B cell (primary cell): ENCODE measurements around the gene PDE6B. TPM values are rescaled to one million over a fixed set of nuclear protein-coding genes. Genes with fewer than 3 reads are reported as not detected.

Experiments used
- ATAC-seq: fragments of 200-7000 bp; cut with Tn5 transposase; one replicate; pipeline ENCODE4 v1.10.0; 2021; ENCODE audit warnings: low read depth, mild to moderate bottlenecking, moderate number of reproducible peaks, moderate library complexity
- CTCF ChIA-PET: fragments of 350-600 bp; sonication (Branson Sonifier 250); formaldehyde crosslinking; loops from one replicate; lab custom pipeline; 2021; ENCODE audit warnings: antibody characterized with exemption, inconsistent platforms; lab: Charles Lee
- POLR2A ChIA-PET: fragments of 350-600 bp; sonication (Branson Sonifier 250); formaldehyde crosslinking; loops from one replicate; lab custom pipeline; 2021; ENCODE audit warnings: antibody characterized with exemption; lab: Charles Lee
- DNase-seq: peaks from one replicate; pipeline ENCODE4 v3.0.0; 2013
- H2AFZ ChIP-seq: 2 replicates; pipeline ENCODE4 v1.6.1; 2012; ENCODE audit warnings: mild to moderate bottlenecking, low read depth, low read length; ENCODE audit not compliant: insufficient read depth, poor library complexity, severe bottlenecking
- H3K27ac ChIP-seq, 2 donors: 1 replicate in 1 of 2; 2 replicates in 1 of 2; pipeline ENCODE4 v1.5.1; 2012 to 2013; ENCODE audit warnings: low read length in 2 of 2, mild to moderate bottlenecking in 2 of 2, moderate library complexity in 1 of 2
- H3K27me3 ChIP-seq, 4 experiments: fragments of 200-600 bp in 1 of 4; sonication (generic) in 1 of 4; replicated peaks in 1 of 4; 1 replicate in 2 of 4; 2 replicates in 2 of 4; pipeline versions ENCODE4 v1.6.1 to v1.7.0; 2013 to 2016; ENCODE audit warnings: low read length in 3 of 4, mild to moderate bottlenecking in 2 of 4, mixed read lengths in 1 of 4, moderate library complexity in 1 of 4; ENCODE audit not compliant: insufficient read depth in 4 of 4, control insufficient read depth in 3 of 4; ENCODE audit errors: control extremely low read depth in 1 of 4
- H3K36me3 ChIP-seq, 2 experiments: replicated peaks in 1 of 2; 1 replicate in 1 of 2; 2 replicates in 1 of 2; pipeline versions ENCODE4 v1.6.1 to v1.7.1; 2013; ENCODE audit warnings: low read length in 1 of 2; ENCODE audit not compliant: insufficient read depth in 2 of 2, control insufficient read depth in 1 of 2; ENCODE audit errors: control extremely low read depth in 1 of 2, extremely low read depth in 1 of 2
- H3K4me1 ChIP-seq, 2 donors: fragments of 200-600 bp in 1 of 2; sonication (generic) in 1 of 2; 1 replicate in 1 of 2; 2 replicates in 1 of 2; pipeline versions ENCODE4 v1.5.1 to v1.6.1; 2013 to 2017; ENCODE audit warnings: low read length in 2 of 2; ENCODE audit not compliant: control insufficient read depth in 2 of 2, insufficient read depth in 2 of 2
- H3K4me2 ChIP-seq: replicated peaks from 2 replicates; pipeline ENCODE3; 2012; ENCODE audit warnings: mild to moderate bottlenecking, low read depth, low read length; ENCODE audit not compliant: poor library complexity, severe bottlenecking
- H3K4me3 ChIP-seq, 5 experiments: fragments of 200-600 bp in 1 of 5; sonication (generic) in 1 of 5; 1 replicate in 3 of 5; 2 replicates in 2 of 5; pipeline versions ENCODE4 v1.5.1 to v1.7.0; 2011 to 2016; ENCODE audit warnings: low read length in 4 of 5, mild to moderate bottlenecking in 4 of 5, low read depth in 2 of 5, control low read depth in 1 of 5, moderate library complexity in 1 of 5; ENCODE audit not compliant: insufficient read depth in 1 of 5; ENCODE audit errors: control extremely low read depth in 1 of 5, extremely low read depth in 1 of 5
- H3K79me2 ChIP-seq: fragments of 200-600 bp; sonication (generic); one replicate; pipeline ENCODE4 v1.6.0; 2016; ENCODE audit warnings: low read length; ENCODE audit not compliant: control insufficient read depth, insufficient read depth
- H3K9ac ChIP-seq: fragments of 200-600 bp; sonication (generic); 2 replicates; pipeline ENCODE4 v1.6.1; 2017; ENCODE audit warnings: mild to moderate bottlenecking, low read length, moderate library complexity
- H3K9me3 ChIP-seq, 3 donors: one replicate each; pipeline versions ENCODE4 v1.6.1 to v1.7.1; 2013; ENCODE audit warnings: low read length in 2 of 3; ENCODE audit not compliant: control insufficient read depth in 2 of 3, insufficient read depth in 1 of 3; ENCODE audit errors: control extremely low read depth in 1 of 3
- H4K20me1 ChIP-seq: 2 replicates; pipeline ENCODE4 v1.6.0; 2012; ENCODE audit warnings: mild to moderate bottlenecking, low read length; ENCODE audit not compliant: insufficient read depth, control insufficient read depth, poor library complexity, severe bottlenecking
- H3K27ac Mint-ChIP-seq: one replicate; pipeline ENCODE4 v1.8.0; 2021; ENCODE audit warnings: mixed read lengths
- H3K27me3 Mint-ChIP-seq: one replicate; pipeline ENCODE4 v1.8.0; 2021; ENCODE audit warnings: mixed read lengths
- H3K4me1 Mint-ChIP-seq: one replicate; pipeline ENCODE4 v1.8.0; 2021; ENCODE audit warnings: mixed read lengths
- H3K4me3 Mint-ChIP-seq: one replicate; pipeline ENCODE4 v1.8.0; 2021; ENCODE audit warnings: mixed read lengths
- H3K9me3 Mint-ChIP-seq: one replicate; pipeline ENCODE4 v1.8.0; 2022; ENCODE audit warnings: mixed read lengths; ENCODE audit not compliant: insufficient read depth
- CTCF ChIP-seq: fragments of 200-600 bp; IDR thresholded peaks from one replicate; pipeline ENCODE4 v1.8.0; 2022; ENCODE audit warnings: antibody characterized with exemption, mild to moderate bottlenecking
- EZH2 ChIP-seq: IDR thresholded peaks from 2 replicates; pipeline ENCODE4 v1.6.1; 2012; ENCODE audit warnings: borderline replicate concordance, low read depth, mild to moderate bottlenecking, moderate library complexity, low read length; ENCODE audit not compliant: insufficient read depth, poor library complexity, severe bottlenecking
- WGBS: methylation state at CpG from one replicate; pipeline ENCODE4 v1.1.5; 2013; ENCODE audit warnings: missing lambda C conversion rate; ENCODE audit not compliant: insufficient coverage; 5-methylcytosine and 5-hydroxymethylcytosine counted together
- intact Hi-C: fragments of 100-400 bp; cut with micrococcal nuclease; formaldehyde crosslinking; loops from one replicate; pipeline ENCODE4 v1.10.0; 2022
- polyA plus RNA-seq: library from polyadenylated mRNA; depleted of rRNA; stranded (reverse); fragments of >200 nt; gene quantifications from 2 replicates; pipeline ENCODE4 v1.2.3, GENCODE V29; 2012
- total RNA-seq, 2 donors: library from RNA; stranded (reverse); fragments of 120-200 nt in 1 of 2; gene quantifications; 1 replicate in 1 of 2; 2 replicates in 1 of 2; pipeline versions ENCODE4 v1.2.3 to v1.2.4, GENCODE V29; 2013 to 2022

PDE6B gene
- total and polyA plus RNA-seq, 2 donors (not counting 1 experiment from before 2014, with no cell fraction given), result 20.0 to 25.2 TPM

DNA sequence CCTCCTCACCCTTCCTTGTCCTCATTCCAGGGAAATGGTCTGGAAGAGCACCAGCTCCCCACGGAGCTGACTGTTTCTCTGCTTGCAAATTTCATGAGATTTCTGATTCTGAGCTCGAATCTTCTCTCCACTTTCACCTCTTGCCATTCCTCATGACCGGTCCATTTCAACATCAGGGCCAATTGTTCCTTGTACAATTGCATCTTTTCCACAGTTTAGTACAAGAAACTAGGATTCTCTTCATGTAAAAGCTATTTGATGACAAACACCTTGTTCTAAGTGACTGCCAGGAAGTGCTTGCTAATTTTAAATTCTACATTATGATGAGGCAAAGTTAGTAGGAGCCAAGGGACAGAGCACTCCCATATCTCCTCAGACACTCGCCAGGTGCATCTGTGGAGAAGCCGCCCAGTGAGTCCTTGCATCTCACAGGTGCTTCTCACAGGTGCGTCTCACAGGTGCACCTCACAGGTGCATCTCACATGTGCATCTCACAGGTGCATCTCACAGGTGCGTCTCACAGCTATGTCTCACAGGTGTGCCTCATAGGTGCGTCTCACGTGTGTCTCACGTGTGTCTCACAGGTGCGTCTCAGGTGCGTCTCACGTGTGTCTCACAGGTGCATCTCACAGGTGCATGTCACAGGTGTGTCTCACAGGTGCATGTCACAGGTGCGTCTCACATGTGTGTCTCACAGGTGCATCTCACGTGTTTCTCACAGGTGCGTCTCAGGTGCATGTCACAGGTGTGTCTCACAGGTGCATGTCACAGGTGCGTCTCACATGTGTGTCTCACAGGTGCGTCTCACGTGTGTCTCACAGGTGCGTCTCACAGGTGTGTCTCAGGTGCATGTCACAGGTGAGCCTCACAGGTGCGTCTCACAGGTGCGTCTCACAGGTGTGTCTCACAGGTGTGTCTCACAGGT is 3.0 kb upstream of the PDE6B start:
- Histone ChIP-seq H3K4me3 (no peak overlapping the region), H3K79me2 (no peaks in the 10 kb centered on the region), H3K9ac (no peak overlapping the region), H3K36me3 (no peaks in the 10 kb centered on the region), H2AFZ (no peak overlapping the region), H3K9me3 (peaks cover 0 to 46% (median 0%) of the 10 kb centered on the region in 3 donors), H3K27me3 (peaks cover 0 to 6% (median 0%) of the 10 kb centered on the region in 4 experiments), H3K27ac (no peak overlapping the region), H3K4me2 (no peak overlapping the region), H3K4me1 (no peaks in the 10 kb centered on the region), H4K20me1 (no peaks in the 10 kb centered on the region)
- peaks cover 19% of the 10 kb centered on the region for H3K27me3 Mint-ChIP-seq
- POLR2A ChIA-PET, result no interaction called here
- WGBS, result 91% methylated on average over 22 of the region's 22 CpGs
- no peak for ATAC-seq
- no peak overlapping the region for H3K27ac Mint-ChIP-seq
- H3K4me3 Mint-ChIP-seq, result no peak overlapping the region
- H3K9me3 Mint-ChIP-seq, result no peaks in the 10 kb centered on the region
- intact Hi-C loops, result no loop called here
- CTCF ChIA-PET, result no interaction called here
- no peak for DNase-seq
- no peaks in the 10 kb centered on the region for H3K4me1 Mint-ChIP-seq
- no peak for TF ChIP-seq CTCF
- TF ChIP-seq EZH2, result no peak
